Measurements from ENCODE around the gene CCL16.
A peak's percentile ranks its signal among the peaks of the same experiment; 100 is the strongest.
"Not testable (repeated sequence)": the region's sequence is repeated elsewhere in the genome, so short reads cannot be mapped to it uniquely, and the experiment has no call there.

CCL16 gene

GRCh38 chr17:35984140-35984539 lies 2.8 kb upstream of the CCL16 start:
- DNase-seq (ENCODE audit: low spot score), result no peak

- DNase-seq (ENCODE audit: low spot score), result no peak
These were observed 1.3 kb upstream of the CCL16 start for GRCh38 chr17:35982409-35983191.

GRCh38 chr17:35981908-35982330 lies 622 bp upstream of the CCL16 start:
- DNase-seq (ENCODE audit: low spot score), result no peak

GRCh38 chr17:35978346-35978745 lies 3.0 kb downstream of the CCL16 start:
- DNase-seq (ENCODE audit: low spot score), result no peak

GRCh38 chr17:35977509-35977908 lies 3.8 kb downstream of the CCL16 start:
- no peak for DNase-seq (ENCODE audit: low spot score)

GRCh38 chr17:35973333-35974260 lies 7.7 kb downstream of the CCL16 start:
- DNase-seq (ENCODE audit: low spot score), result no peak

GRCh38 chr17:35972945-35973332 lies 8.4 kb downstream of the CCL16 start:
- DNase-seq (ENCODE audit: low spot score), result no peak

GRCh38 chr17:35972535-35972934 lies 8.8 kb downstream of the CCL16 start:
- no peak for DNase-seq (ENCODE audit: low spot score)

GRCh38 chr17:35972066-35972465 lies 9.2 kb downstream of the CCL16 start:
- DNase-seq (ENCODE audit: low spot score), result no peak

- DNase-seq (ENCODE audit: low spot score), result peak; percentile 76
These were observed 11.5 kb downstream of the CCL16 start for GRCh38 chr17:35969558-35970380.

GRCh38 chr17:35968520-35969054 lies 12.7 kb downstream of the CCL16 start:
- no peak for DNase-seq (ENCODE audit: low spot score)

- DNase-seq (ENCODE audit: low spot score), result no peak
These were observed 16.0 kb downstream of the CCL16 start for GRCh38 chr17:35965272-35965671.

GRCh38 chr17:35963663-35964062 lies 17.6 kb downstream of the CCL16 start:
- no peak for DNase-seq (ENCODE audit: low spot score)

- DNase-seq (ENCODE audit: low spot score), result no peak
These were observed 27.6 kb downstream of the CCL16 start for GRCh38 chr17:35953720-35954119.

- DNase-seq (ENCODE audit: low spot score), result no peak
These were observed 31.9 kb downstream of the CCL16 start for GRCh38 chr17:35949401-35949800.

GRCh38 chr17:35948092-35948491 lies 33.2 kb downstream of the CCL16 start:
- no peak for DNase-seq (ENCODE audit: low spot score)

GRCh38 chr17:35947156-35947585 lies 34.1 kb downstream of the CCL16 start:
- peak; percentile 46 for DNase-seq (ENCODE audit: low spot score)

- DNase-seq (ENCODE audit: low spot score), result no peak
These were observed 37.1 kb downstream of the CCL16 start for GRCh38 chr17:35944151-35944550.

GRCh38 chr17:35943537-35943936 lies 37.8 kb downstream of the CCL16 start, which contains the start of gene LYZL6:
TSS of gene LYZL6 (minus strand) at chr17:35943713. CDS start at chr17:35939356, 4,357 bp downstream.
- DNase-seq (ENCODE audit: low spot score), result no peak

- no peak for DNase-seq (ENCODE audit: low spot score)
These were observed 38.6 kb downstream of the CCL16 start for GRCh38 chr17:35942588-35943186.

GRCh38 chr17:35938492-35938891 lies 42.8 kb downstream of the CCL16 start:
- DNase-seq (ENCODE audit: low spot score), result not testable (repeated sequence)

Data from AG20443 (cell line).